GM19438 (cell line): ENCODE measurements around the gene PRLR.
"Not testable (repeated sequence)": the region's sequence is repeated elsewhere in the genome, so short reads cannot be mapped to it uniquely, and the experiment has no call there.

Experiments
- ATAC-seq: cut with Tn5 transposase; IDR thresholded peaks from one replicate; pipeline ENCODE4 v1.9.1; 2021; ENCODE audit warnings: low read depth; ENCODE audit not compliant: unreplicated experiment

Gene PRLR

DNA sequence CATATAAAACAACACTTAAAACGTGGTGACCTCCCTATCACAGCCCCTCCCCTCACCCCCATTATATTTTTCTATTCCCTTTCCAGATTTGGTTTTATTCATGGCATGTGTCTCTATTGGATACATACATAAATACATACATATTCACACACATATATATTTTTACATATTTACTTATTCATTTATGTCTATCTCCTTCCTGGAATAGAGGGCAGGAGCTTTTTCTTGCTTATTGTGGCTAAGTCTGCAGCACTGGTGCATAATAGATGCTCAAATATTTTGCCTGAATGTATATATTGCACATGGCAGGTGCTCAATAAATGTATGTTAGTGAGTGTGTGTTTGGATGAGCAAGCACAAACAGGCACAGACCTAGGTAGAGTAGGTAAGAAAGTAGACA, 185.0 kb downstream of the PRLR start:
- no peak for ATAC-seq

DNA sequence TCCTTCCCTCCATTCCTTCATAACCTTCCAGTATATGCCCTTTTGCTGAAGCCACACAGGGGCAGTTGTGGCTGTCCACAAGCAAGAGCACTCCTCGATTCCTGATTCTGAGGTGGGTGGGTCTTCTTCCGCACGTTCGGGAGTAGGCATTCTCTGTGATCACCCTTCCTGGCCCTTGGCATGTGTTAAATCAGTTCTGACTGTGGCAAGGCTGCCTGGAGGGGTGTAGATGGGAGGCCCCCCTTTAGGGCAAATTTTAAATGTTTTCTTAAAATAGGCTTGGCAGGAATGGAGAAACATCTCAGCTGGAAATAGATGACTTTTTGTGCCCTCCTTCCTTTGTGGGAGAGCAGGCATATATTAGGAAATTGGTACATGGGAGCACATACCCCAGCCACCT, 185.6 kb downstream of the PRLR start:
- no peak for ATAC-seq

DNA sequence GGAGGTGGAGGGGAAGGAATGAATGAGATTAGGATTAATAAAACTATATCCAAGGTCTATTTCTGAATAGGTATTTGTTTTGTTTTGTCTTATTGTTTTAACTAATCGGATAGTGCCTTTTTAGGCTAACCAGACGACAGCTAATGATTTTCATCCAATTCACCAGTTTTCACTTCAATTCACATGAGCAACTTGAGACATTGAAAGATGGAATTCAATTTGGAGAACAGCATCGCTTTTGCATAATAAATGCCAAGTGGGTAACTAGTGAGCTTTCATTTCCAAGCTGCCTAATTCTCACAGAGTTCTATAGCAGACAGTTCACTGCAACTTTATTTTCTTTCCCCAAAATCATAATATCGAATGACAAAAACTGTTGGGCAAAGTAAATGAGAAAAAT, 187.5 kb downstream of the PRLR start:
- no peak for ATAC-seq

DNA sequence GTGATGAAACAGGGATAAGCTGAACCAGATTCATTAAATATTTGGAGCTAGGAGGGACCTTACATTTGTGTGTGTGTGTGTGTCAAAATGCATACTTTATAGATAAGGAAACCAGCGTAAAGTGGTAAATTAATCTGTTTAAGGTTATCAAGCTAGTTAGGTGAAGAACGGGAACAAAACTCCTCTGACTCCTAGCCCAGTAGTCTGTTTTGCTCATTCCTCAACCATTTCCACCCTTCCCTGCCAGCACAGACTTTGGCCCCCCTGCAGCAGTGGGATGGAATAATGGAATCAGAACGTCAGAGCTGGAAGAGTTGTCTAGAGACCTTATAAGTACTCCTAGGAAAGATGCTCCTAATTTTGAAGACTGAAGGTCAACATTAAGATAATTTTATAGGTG, 189.0 kb downstream of the PRLR start:
- no peak for ATAC-seq

DNA sequence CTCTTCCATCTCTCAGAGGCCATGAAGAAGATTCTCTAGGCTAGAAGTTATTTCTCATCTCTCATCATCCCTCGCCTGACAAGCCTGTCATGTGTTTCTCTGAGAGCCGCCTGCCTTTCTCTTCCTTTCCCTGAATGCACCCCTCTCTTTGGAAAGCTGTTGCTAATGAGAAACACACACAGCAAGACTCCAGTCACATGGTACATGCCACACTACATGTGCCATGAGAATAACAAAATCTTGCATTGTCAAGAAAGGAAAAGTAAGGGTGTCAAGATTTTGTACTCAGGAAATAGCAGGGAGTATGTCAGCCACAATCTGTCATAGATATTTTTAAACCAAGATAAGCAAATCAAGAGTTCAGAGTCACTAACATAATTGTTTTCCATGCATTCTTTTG, 191.4 kb downstream of the PRLR start:
- ATAC-seq: no peak

DNA sequence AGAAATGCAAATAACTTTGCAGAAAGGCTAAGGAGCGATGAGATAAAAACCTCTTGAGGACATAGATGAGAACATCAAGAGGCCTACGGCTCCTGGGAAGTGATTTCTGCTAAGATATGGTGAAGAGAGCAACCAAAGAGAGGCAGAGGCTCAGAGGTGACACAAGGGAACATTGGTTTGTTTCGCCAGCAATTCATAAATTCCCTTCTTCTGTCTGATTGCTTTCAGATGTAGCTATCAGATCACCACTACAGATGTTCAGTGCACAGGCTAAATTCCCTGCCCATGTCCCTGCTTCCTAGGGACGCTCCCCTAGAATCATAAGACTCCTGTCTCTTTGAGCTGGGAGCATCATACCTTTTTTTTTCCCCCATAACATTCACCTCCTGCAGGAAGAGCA, 193.8 kb downstream of the PRLR start:
- no peak for ATAC-seq

DNA sequence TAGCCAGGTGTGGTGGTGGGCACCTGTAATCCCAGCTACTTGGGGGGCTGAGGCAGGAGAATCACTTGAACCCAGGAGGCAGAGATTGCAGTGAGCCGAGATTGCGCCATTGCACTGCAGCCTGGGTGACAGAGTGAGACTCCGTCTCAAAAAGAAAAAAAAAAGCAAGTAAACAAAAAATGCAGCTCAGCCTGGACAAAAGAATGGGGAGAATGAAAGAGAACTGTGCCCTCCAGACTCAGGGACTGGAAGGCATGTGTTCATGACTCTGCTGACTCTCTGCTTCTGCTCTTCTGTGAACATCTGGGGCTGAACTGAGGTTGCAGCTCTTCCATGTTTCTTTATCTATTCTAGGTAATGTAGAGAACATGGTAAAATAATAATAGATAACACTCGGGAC, 194.4 kb downstream of the PRLR start:
- not testable (repeated sequence) for ATAC-seq

DNA sequence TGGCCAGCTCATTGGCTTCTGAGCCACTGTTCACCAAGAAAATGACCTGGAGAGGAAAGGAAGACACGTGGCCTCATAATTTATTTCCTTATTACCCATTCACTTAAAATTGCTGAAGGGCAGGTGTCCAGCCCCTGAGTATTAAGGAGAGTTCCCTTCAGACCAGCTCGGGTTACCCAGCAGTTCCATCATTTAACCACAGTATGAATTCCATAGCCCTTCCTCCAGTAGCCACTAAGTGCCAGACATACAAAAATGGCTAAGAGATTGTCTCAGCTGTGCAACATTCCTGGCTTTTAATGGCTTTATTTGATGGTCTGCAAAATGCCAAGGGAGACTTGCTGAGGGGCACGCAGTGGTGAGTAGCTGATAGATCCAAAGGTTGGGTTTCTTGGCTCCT, 195.0 kb downstream of the PRLR start:
- no peak for ATAC-seq

DNA sequence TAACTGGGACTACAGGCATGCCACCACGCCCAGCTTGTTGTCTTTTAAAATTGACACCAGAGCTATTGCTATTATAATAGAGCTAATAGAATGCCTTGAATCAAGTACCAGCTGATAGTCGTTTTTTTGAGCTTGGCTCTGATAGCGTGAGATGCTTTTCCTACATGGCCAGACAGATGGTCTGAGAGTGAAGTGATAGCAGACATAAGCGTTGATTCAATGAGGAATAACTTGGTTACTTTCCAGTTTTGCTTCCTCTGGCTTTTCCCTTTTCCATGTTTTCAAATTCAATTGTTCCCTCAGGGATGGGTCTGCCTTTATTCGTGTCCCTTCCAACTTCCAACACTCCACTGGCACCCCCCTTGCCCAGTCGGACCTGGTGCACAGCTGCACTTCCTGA, 197.9 kb downstream of the PRLR start:
- no peak for ATAC-seq

DNA sequence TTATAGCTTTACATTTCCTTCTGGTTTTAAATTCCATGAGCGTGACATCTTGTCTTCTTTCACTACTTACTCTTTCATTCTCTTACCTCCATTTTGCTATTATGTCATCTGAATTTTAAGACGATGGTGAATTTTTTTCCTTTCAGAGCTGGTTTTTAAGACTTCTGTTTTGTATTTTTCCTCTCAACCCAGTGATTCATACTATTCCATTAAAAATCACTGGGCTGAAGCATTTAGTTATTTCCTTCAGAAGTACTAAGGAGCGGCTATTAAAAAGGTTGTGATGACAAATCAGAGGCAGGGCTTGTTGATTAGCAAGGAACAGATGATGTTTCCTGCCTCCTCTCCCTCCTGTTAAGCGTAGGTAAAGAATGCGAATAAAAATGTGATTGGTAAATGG, 199.0 kb downstream of the PRLR start:
- ATAC-seq: no peak

DNA sequence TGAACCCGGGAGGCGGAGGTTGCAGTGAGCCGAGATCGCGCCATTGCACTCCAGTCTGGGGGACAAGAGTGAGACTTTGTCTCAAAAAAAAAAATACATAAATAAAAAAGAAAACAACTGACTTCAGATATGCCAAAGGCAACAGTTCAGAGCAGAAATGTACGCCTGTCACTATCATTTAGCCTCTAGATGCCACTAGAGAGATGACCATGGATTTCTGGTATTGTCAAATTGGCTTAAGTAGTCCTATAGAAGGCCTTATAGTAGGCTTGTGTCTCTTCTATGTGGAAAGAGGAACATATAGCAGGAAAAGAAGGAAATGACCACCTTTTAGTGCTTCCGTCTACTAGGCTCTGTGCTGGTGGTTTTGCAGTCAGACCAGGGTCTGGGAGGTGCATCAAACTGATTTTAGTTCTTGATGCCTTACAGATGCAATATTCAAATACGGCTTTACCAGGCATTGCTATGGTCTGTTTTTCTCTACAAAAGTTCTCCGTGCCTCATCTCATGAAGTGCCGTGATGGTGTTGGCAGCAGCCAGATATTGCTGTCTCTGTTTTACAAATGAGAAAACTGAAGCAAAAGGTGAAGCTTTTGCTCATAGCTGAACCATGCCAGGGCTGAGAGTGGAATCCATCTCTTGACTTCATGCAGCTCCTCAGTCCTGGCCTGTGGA, 199.7 kb downstream of the PRLR start:
- ATAC-seq: no peak

DNA sequence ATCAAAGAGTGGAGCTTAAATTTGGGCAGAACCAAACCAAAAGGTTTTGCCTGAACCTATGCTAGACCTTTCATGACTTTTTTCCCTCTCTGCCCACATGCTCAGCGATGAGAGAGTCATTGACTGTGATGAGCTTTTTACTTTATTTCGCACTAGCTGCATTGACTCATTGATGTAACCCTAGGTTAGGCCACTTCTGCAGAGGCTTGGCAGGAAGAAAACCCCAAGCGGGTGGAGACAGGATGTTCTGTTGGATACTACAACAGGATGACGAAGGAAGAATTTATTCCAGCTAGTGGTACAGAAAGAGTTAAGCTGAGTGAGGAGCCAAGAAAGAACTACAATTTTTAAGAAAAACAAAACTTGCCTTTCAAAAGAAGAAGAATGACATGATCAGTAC, 201.0 kb downstream of the PRLR start:
- no peak for ATAC-seq

DNA sequence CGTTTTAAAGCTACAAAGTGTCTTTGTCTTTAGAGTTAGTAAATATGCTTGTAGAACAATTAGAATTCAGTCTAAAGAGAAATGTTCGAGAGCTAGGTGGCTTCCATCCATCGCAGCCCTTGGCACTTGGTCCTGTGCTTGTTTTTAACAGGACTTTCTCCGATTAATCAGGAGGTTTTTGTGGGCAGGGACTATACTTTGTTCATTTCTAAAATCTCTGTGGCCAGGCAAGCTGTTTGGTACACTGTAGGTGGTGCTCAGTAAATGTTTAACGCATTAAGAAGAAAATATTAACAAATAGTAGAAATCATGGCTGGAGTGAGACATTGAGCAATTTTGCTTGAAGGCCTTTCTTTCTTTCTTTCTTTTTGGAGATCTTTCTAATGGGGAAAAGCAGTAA, 203.3 kb downstream of the PRLR start:
- no peak for ATAC-seq

DNA sequence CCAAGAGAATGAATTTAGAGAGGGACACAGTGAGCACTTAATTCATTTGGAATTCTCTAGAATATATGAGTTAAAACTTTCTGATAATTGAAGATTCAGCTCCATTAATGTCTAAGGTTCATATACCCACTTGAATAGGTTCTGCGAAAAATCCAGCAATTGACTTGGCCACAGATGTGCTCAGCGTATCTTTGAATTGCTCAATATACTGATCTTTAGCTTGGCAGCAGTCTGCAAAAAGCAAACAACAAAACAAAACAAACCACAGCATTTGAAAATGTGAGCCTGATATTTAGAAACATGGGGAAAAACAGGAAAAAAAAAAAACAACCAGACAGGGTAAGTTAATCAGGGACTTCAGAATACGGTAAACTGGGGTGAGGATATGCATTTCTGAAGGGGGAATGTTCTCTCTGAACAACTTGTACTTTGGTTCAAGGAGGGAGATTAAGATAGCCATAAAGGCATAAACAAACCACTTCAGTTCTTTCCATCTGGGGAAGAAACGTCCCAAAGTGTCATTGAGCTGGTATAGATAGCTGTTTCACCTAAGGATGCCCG, 203.9 kb downstream of the PRLR start:
- ATAC-seq: no peak

DNA sequence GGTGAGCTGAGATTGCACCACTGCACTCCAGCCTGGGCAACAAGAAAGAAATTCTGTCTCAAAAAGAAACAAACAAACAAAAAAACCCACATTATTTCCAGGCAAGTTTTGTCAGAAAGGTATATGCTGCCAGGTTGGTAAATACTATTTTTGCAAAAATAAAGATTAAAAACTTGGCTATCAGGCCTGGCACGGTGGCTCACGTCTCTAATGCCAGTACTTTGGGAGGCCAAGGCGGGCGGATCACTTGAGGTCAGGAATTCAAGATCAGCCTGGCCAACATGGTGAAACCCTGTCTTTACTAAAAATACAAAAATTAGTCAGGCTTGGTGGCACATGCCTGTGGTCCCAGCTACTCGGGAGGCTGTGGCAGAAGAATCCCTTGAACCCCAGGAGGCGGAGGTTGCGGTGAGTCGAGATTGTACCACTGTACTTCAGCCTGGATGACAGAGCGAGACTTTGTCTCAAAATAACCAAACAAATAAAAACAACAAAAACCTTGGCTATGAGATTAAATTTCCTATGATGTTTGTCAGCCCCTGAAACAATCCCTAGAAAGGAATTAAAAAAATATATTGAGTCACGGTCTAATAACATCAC, 205.3 kb downstream of the PRLR start:
- no peak for ATAC-seq

DNA sequence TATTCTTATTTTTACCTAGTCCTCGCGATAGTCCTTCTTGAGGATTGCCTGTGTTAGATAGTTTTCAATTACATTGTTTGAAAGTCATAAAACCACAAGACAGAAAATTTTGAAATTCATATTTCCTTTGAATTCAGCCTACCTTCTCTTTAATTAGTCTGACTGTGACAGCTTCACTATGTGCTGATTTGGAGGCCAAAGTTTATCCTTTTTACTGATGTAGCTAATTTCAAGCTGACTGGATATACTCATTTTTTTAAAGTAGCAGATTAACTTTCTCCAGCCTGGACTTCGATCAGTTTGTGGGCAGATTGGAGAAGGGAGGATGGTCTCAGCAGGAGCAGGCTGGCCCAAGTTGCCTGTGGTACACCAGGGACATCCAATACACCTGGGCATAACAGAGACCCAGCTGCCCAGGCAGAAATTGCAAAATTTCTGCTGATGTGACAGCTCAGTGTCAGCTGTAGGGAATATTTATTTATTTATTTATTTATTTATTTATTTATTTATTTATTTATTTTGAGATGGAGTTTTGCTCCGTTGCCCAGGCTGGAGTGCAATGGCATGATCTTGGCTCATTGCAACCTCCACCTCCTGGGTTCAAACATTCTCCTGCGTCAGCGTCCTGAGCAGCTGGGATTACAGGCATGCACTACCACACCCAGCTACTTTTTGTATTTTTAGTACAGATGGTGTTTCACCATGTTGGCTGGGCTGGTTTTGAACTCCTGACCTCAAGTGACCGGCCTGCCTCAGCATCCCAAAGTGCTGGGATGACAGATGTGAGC, 206.7 kb downstream of the PRLR start:
- ATAC-seq: no peak

DNA sequence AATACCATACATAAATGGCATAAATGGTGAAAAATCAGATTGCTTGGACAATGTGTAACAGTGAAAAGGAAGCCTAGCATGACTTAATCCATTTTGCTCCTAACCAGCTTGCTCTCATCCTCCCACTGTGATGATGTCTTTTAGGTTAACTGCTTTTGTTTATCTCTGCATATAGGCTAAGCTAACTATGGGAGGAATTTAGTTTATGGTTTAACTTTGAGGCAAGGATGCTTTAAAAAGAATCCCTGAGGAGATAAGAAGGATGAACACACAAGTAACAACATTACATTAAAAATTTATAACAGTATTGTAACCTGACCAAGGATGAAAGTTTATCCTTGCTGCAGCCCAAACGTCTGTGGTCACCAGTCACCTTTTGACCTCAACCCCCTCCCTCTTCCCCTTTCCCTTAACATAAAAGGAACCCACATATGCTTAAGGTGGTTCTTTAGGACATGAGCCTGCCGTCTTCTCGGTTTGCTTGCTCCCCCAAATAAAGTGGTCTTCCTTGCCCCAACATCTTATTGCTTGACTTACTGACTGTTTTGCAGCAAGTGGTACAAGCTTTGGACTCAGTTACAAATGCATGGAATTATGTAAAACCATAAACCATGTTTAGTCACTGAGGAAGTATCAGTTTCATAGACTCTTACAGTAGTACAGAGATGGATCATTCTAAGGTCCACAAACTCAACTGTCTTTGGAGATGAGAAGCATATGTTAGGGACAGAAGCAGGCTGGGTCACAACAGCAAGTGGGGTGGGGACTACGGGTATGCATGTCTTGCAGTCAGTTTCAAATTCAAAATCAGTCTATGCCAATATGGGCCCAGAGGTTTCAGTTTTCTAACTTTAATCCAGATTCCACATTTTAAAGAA, 213.9 kb downstream of the PRLR start:
- peak; percentile 95 for ATAC-seq

DNA sequence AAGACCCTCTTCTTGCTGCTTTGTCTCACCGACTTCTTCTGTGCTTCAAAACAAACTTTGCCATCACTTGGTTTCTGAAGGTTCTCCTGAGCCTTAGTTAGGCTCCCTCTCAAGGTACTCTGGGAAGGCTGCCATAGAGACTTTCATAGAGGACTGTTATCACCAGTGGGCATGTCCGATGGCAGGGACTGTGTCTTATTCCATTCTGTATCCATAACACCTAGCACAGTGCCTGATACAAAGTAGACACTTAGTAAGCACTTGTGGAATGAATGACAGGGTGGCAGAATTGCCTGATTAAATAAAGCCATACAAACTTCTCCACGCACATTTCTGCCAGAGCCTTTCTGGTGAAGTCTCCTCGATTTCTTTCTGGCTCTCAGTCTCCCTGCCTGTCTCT, 215.2 kb downstream of the PRLR start:
- no peak for ATAC-seq

DNA sequence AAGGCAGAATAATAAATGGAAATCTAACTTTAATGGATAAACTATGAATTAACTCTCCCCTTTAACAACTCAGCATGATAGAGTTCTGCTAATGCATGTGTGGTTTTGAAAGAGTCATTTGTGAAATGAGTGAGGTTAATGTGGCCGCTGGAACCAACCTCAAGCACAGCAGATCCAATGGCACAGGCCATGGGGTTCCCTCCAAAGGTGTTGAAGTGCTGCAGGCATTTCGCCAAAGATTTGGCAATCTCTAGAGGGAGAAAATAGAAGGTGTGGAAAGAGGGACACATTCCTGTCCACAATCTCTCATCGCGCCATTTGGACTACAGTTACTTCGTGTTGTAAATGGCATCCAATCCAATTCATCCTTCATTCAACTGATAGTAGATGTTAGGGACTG, 217.5 kb downstream of the PRLR start:
- ATAC-seq: no peak

DNA sequence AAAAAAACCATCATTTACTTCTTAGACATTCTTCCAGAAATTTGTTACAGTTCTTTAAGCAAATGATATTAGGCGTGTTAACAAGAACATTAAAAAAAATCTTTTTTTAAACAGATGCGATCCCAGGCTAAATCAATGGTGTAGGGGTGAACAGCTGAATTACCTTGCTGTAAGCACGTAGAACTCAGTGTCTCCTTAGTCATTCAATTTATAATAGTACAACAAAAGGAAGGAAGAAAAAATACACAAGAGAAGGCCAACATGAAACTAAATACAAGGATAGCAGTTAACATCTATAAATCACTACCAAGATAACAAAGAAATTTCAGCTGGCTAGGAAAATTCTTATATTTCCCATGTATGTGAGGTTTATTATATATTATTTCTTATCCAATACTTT, 217.9 kb downstream of the PRLR start:
- ATAC-seq: no peak

DNA sequence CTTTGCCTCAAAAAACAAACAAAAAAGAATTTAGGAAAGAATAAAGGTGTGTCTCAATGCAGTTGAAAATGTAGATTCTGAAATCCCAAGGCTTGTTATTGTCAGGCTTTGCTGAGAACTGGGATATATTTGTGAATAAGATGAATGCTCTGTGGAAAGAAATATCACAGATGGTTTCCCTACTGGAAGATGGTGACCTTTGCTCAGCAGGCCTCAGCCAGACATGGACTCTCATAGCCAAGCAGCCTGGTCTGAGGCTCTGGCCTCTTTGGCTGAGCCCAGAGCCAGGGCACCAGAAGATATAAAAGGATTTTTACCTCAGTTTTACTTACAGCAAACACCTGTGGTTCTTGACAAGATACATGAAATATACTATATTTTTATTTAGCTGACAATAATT, 219.6 kb downstream of the PRLR start:
- no peak for ATAC-seq
